Lung (tissue), 12 donors: ENCODE data around the gene CLIC5. TPM values are rescaled to one million over a fixed set of nuclear protein-coding genes. Genes with fewer than 3 reads are reported as not detected.

ENCODE experiments used
- ATAC-seq: fragments of 200-7000 bp; cut with Tn5 transposase; one replicate; pipeline ENCODE4 v1.9.1; 2020; ENCODE audit warnings: moderate number of reproducible peaks; ENCODE audit not compliant: insufficient read depth, low FRiP score
- DNase-seq, 3 donors: peaks; one replicate each; pipeline ENCODE4 v3.0.0-alpha.2; 2013 to 2017
- H3K27ac ChIP-seq, 2 donors: one replicate each; pipeline ENCODE4 v1.5.1; 2013; ENCODE audit warnings: mild to moderate bottlenecking in 2 of 2, moderate library complexity in 2 of 2, control low read depth in 1 of 2, inconsistent platforms in 1 of 2, low read depth in 1 of 2, low read length in 1 of 2
- H3K27me3 ChIP-seq, 3 donors: one replicate each; pipeline ENCODE4 v1.5.1; 2013; ENCODE audit warnings: low read length in 2 of 3; ENCODE audit not compliant: control insufficient read depth in 3 of 3, insufficient read depth in 3 of 3
- H3K36me3 ChIP-seq, 4 donors: one replicate each; pipeline ENCODE4 v1.5.1; 2013; ENCODE audit warnings: low read length in 4 of 4, mild to moderate bottlenecking in 1 of 4, moderate library complexity in 1 of 4; ENCODE audit not compliant: control insufficient read depth in 4 of 4, insufficient read depth in 4 of 4
- H3K4me1 ChIP-seq, 5 donors: one replicate each; pipeline ENCODE4 v1.5.1; 2013; ENCODE audit warnings: low read length in 5 of 5, mild to moderate bottlenecking in 2 of 5, moderate library complexity in 1 of 5; ENCODE audit not compliant: control insufficient read depth in 5 of 5, insufficient read depth in 5 of 5
- H3K4me3 ChIP-seq: one replicate; pipeline ENCODE4 v1.5.1; 2013; ENCODE audit warnings: mild to moderate bottlenecking, control low read depth, moderate library complexity
- H3K9ac ChIP-seq, 2 donors: one replicate each; pipeline ENCODE4 v1.5.1; 2013; ENCODE audit warnings: low read length in 2 of 2, control low read depth in 1 of 2; ENCODE audit not compliant: insufficient read depth in 1 of 2
- H3K9me3 ChIP-seq, 4 donors: one replicate each; pipeline ENCODE4 v1.5.1; 2013; ENCODE audit warnings: low read length in 3 of 4, mild to moderate bottlenecking in 1 of 4, moderate library complexity in 1 of 4; ENCODE audit not compliant: control insufficient read depth in 4 of 4, insufficient read depth in 3 of 4
- WGBS, 2 donors: extraction: QIAGEN DNeasy Blood & Tissue Kit; methylation state at CpG; one replicate each; pipeline ENCODE4 v1.1.7; 2013; 5-methylcytosine and 5-hydroxymethylcytosine counted together
- polyA plus RNA-seq, 2 donors: library from polyadenylated mRNA; stranded (reverse); fragments of 200-250 nt; gene quantifications; one replicate each; pipeline ENCODE4 v1.2.1, GENCODE V29; 2013
- total RNA-seq, 2 donors: library from RNA; depleted of rRNA in 1 of 2; stranded (reverse); fragments of >200 nt in 1 of 2; gene quantifications; one replicate each; pipeline ENCODE4 v1.2.1, GENCODE V29; 2014 to 2021
- TF ChIP-seq, protein P1 (sequence below): IDR thresholded peaks from 2 replicates; pipeline ENCODE4 v1.5.1; 2012; ENCODE audit warnings: mild to moderate bottlenecking; ENCODE audit errors: control extremely low read depth, extremely low read depth
- donor health status: control.
- donor health status: control.
- donor health status: Bipolar disorder and iron deficiency.
- donor health status: healthy.
- donor health status: DM: yes; HTN: yes; CAD: no.

CLIC5 gene
- total and polyA plus RNA-seq, 4 donors = 14.8 to 92.3 (median 40.7) TPM

GRCh38 chr6:45956663-45957062, 59.0 kb downstream of the CLIC5 start:
- Histone ChIP-seq H3K36me3 (no peaks in the 10 kb centered on the region), H3K27me3 (no peaks in the 10 kb centered on the region), H3K9ac (no peak overlapping the region), H3K4me1 (peaks cover under 1 to 28% (median 9%) of the 10 kb centered on the region in 5 donors), H3K27ac (no peak overlapping the region), H3K9me3 (no peaks in the 10 kb centered on the region), H3K4me3 (no peak overlapping the region)
- TF ChIP-seq, protein P1, sequence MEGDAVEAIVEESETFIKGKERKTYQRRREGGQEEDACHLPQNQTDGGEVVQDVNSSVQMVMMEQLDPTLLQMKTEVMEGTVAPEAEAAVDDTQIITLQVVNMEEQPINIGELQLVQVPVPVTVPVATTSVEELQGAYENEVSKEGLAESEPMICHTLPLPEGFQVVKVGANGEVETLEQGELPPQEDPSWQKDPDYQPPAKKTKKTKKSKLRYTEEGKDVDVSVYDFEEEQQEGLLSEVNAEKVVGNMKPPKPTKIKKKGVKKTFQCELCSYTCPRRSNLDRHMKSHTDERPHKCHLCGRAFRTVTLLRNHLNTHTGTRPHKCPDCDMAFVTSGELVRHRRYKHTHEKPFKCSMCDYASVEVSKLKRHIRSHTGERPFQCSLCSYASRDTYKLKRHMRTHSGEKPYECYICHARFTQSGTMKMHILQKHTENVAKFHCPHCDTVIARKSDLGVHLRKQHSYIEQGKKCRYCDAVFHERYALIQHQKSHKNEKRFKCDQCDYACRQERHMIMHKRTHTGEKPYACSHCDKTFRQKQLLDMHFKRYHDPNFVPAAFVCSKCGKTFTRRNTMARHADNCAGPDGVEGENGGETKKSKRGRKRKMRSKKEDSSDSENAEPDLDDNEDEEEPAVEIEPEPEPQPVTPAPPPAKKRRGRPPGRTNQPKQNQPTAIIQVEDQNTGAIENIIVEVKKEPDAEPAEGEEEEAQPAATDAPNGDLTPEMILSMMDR = no peak
- DNase-seq = no peak
- WGBS, 2 donors = 87 to 90% methylated on average over 7 of the region's 7 CpGs
- no peak for ATAC-seq

GRCh38 chr6:45956176-45956575, 59.5 kb downstream of the CLIC5 start:
- no peak overlapping the region for H3K9ac ChIP-seq
- H3K27me3 ChIP-seq = no peaks in the 10 kb centered on the region
- no peak overlapping the region for H3K27ac ChIP-seq
- no peak for ATAC-seq
- WGBS, 2 donors = 68 to 70% methylated on average over 5 of the region's 5 CpGs
- H3K4me1 ChIP-seq = peaks cover 5 to 24% (median 10%) of the 10 kb centered on the region in 5 donors
- TF ChIP-seq, protein P1 = no peak
- DNase-seq = no peak
- no peak overlapping the region for H3K4me3 ChIP-seq
- H3K36me3 ChIP-seq = no peaks in the 10 kb centered on the region
- H3K9me3 ChIP-seq = no peaks in the 10 kb centered on the region

- H3K36me3 ChIP-seq = no peaks in the 10 kb centered on the region
- H3K9me3 ChIP-seq = no peaks in the 10 kb centered on the region
- DNase-seq (no peak), ATAC-seq (no peak)
- 88 to 91% methylated on average over 1 of the region's 1 CpG for WGBS, 2 donors
- H3K27ac ChIP-seq = no peak overlapping the region
- no peak overlapping the region for H3K9ac ChIP-seq
- TF ChIP-seq, protein P1 = no peak
- peaks cover 7 to 19% (median 13%) of the 10 kb centered on the region in 5 donors for H3K4me1 ChIP-seq
- H3K4me3 ChIP-seq = no peak overlapping the region
- no peaks in the 10 kb centered on the region for H3K27me3 ChIP-seq
Observed at GRCh38 chr6:45955597-45955996, 60.1 kb downstream of the CLIC5 start.

DNA sequence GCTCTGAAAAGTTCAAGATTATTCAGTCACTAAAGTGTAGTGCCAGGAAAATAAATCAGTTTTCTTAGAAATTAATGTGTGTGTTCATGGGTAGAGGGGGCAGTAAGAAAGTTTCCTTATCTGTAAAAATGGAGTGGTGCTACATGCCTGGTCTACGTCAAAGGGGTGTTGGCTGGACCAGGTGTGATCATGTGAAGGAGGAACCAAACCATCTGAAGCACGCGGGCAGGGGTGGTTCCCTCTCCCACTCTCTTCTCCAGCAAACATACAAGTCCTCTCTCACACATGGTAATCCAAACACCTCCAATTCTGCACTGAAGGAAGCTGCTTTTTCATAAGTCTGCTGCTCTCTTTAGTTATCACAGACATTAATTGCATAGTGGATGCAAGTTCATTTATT, 63.1 kb downstream of the CLIC5 start:
- H3K27ac ChIP-seq = no peak overlapping the region

More for the DNA sequence above, 63.1 kb downstream of the CLIC5 start:
- Histone ChIP-seq H3K9ac (no peak overlapping the region), H3K4me1 (peaks cover 5 to 12% (median 7%) of the 10 kb centered on the region in 5 donors), H3K36me3 (no peaks in the 10 kb centered on the region), H3K9me3 (no peaks in the 10 kb centered on the region), H3K4me3 (no peak overlapping the region), H3K27me3 (no peaks in the 10 kb centered on the region)
- ATAC-seq (no peak), DNase-seq (no peak)
- 61 to 86% methylated on average over 3 of the region's 3 CpGs for WGBS, 2 donors
- TF ChIP-seq, protein P1 = no peak
